Mammary epithelial cell (primary cell): Measurements from ENCODE around the gene SERPINB6.

Experiments used
- EZH2 ChIP-seq: IDR thresholded peaks from 2 replicates; pipeline ENCODE4 v1.6.1; 2012; ENCODE audit warnings: low read length, inconsistent platforms, borderline replicate concordance
- TF ChIP-seq, protein P1 (sequence below), 2 donors: IDR thresholded peaks in 1 of 2; conservative IDR thresholded peaks in 1 of 2; 2 replicates each; pipeline ENCODE4 v1.5.1; 2011 to 2012; ENCODE audit warnings: inconsistent platforms in 2 of 2, low read length in 2 of 2, mild to moderate bottlenecking in 2 of 2, control low read depth in 1 of 2, low read depth in 1 of 2; ENCODE audit not compliant: insufficient read depth in 1 of 2; ENCODE audit errors: extremely low read depth in 1 of 2

DNA sequence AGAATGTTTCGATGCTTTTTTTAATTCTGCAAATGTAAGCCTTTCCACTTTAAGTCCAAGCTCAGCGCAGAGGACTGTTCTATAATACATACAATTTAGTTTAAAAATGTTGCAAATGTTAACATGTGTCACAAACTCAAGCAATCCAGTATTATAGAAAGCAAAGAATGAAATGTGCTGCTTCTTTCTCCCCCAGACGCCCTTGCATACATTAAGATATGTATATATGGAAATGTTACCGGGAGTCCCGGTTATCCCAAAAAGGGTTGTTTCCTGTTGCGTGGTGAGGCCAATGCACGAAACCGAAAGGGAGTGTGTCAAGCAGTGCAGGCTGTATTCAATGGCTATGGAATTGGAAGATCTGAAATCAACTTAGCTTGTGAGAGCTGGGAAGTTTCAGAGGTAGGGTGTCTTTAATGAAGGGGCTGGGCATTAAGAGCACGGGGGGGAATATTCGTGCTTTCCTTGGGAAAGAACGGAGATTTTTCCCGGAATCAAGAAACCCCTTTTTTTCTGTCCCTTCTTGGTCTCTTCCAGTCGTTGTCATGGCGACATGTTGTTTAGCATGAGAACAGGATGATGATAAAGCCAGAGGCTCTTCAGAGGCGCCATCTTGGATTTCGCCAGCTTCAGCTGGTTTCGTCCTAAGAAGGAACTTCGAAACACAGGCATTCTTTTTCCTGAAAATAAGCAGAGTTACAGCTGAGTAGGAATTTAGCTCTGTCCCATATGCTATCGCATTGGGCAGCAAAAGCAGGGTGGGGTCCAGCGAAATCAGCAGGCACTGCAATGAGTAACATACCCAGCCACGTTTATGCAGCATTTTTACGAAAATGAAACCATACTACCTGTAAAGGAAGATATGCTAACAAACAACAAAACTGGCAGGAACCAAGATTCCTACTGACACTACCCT, 18.2 kb upstream of the SERPINB6 start:
- TF ChIP-seq, protein P1, sequence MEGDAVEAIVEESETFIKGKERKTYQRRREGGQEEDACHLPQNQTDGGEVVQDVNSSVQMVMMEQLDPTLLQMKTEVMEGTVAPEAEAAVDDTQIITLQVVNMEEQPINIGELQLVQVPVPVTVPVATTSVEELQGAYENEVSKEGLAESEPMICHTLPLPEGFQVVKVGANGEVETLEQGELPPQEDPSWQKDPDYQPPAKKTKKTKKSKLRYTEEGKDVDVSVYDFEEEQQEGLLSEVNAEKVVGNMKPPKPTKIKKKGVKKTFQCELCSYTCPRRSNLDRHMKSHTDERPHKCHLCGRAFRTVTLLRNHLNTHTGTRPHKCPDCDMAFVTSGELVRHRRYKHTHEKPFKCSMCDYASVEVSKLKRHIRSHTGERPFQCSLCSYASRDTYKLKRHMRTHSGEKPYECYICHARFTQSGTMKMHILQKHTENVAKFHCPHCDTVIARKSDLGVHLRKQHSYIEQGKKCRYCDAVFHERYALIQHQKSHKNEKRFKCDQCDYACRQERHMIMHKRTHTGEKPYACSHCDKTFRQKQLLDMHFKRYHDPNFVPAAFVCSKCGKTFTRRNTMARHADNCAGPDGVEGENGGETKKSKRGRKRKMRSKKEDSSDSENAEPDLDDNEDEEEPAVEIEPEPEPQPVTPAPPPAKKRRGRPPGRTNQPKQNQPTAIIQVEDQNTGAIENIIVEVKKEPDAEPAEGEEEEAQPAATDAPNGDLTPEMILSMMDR (conservative IDR thresholded peaks at IDR 0.05 in 1 of 2, IDR thresholded peaks at IDR 0.05 in 1 of 2; ENCODE audit: extremely low read depth in 1 of 2, insufficient read depth in 1 of 2, low read depth in 1 of 2, low read length in 2 of 2) = no peak
- TF ChIP-seq EZH2 = no peak
